ENCODE measurements around the gene FLNB. TPM values are rescaled to one million over a fixed set of nuclear protein-coding genes. Genes with fewer than 3 reads are reported as not detected.
A peak's percentile ranks its signal among the peaks of the same experiment; 100 is the strongest.

The FLNB gene
- total and polyA plus RNA-seq, 2 of the 13 experiments (the other 11 are each of a cell fraction or from before 2014, with no cell fraction given), result 106 to 130 TPM

DNA sequence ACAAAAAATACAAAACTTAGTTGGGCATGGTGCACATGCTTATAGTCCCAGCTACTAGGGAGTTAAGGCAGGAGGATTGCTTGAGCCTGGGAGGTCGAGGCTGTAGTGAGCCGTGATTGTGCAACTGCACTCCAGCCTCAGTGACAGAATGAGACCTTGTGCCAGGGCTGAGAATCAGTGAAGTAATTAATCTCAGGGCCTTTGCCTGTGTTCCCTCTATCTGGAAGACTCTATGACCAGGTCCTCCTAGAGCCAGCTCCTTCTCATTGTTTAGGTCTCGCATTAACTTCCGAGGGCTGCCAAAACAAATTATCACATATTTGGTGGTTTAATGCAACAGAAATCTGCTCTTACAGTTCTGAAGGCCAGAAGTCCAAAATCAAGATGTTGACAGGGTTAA, 41.4 kb upstream of the FLNB start:
- H3K9me3 ChIP-seq (ENCODE audit: low read length), result no peaks in the 10 kb centered on the region
- POLR2A ChIA-PET, result no interaction called here
- intact Hi-C loops (cut with micrococcal nuclease; ENCODE audit: unreplicated experiment) (no loop called here), in situ Hi-C loops (cut with HindIII; ENCODE audit: extremely low pct_ligation_motif_present, low pct_unique_long_range_greater_than_20kb) (no loop called here)
- ATAC-seq (no peak), FAIRE-seq (no peak), DNase-seq (ENCODE audit: low spot score) (no peak)
- no peak overlapping the region for H3K4me2 ChIP-seq (ENCODE audit: low read depth, low read length)
- BruUV-seq (replicated peaks), result no TSS peak
- H3K79me2 ChIP-seq (ENCODE audit: insufficient read depth, low read length), result no peaks in the 10 kb centered on the region
- no peak overlapping the region for H3K4me3 ChIP-seq (replicated peaks in 1 of 3; ENCODE audit: insufficient read depth in 1 of 3, low read depth in 2 of 3, low read length in 3 of 3)
- CTCF ChIA-PET (ENCODE audit: low intra/inter-chr PET ratio, low total read pairs), result no interaction called here
- no peak overlapping the region for H3K27ac ChIP-seq (ENCODE audit: extremely low read length, insufficient read depth, low read length)
- no peak overlapping the region for H3K9ac ChIP-seq (ENCODE audit: insufficient read depth, low read depth, low read length)
- 37% methylated on average over 4 of the region's 4 CpGs for WGBS (ENCODE audit: low lambda C conversion rate)
- H3K36me3 ChIP-seq (replicated peaks in 1 of 2; ENCODE audit: control insufficient read depth in 1 of 2, insufficient read depth in 2 of 2, low read length in 2 of 2), result no peaks in the 10 kb centered on the region
- H3K27me3 ChIP-seq (ENCODE audit: control insufficient read depth in 1 of 2, insufficient read depth in 2 of 2, low read length in 2 of 2), result no peaks in the 10 kb centered on the region
- peaks cover 74% of the 10 kb centered on the region for H3K4me1 ChIP-seq (ENCODE audit: insufficient read depth, low read length)
- no peak overlapping the region for H2AFZ ChIP-seq (ENCODE audit: low read length)
- no peaks in the 10 kb centered on the region for H4K20me1 ChIP-seq (ENCODE audit: insufficient read depth, low read length)
- no peak for TF ChIP-seq TBX2 (CRISPR knock-in tag; IDR thresholded peaks at IDR 0.05; ENCODE audit: borderline replicate concordance)
- TF ChIP-seq ZNF574 (CRISPR knock-in tag; IDR thresholded peaks at IDR 0.05), result peak; percentile 33; the same call in 1 of the 2 replicates
- no peak for TF ChIP-seq TOE1 (CRISPR knock-in tag; IDR thresholded peaks at IDR 0.05)
- TF ChIP-seq REST (IDR thresholded peaks at IDR 0.05; ENCODE audit: borderline replicate concordance in 1 of 2, low read depth in 1 of 2, low read length in 2 of 2), result no peak
- TF ChIP-seq ZNF615 (CRISPR knock-in tag; IDR thresholded peaks at IDR 0.05; ENCODE audit: borderline replicate concordance), result no peak
- no peak for TF ChIP-seq MZF1 (CRISPR knock-in tag; IDR thresholded peaks at IDR 0.05; ENCODE audit: borderline replicate concordance)
- TF ChIP-seq, protein P1, sequence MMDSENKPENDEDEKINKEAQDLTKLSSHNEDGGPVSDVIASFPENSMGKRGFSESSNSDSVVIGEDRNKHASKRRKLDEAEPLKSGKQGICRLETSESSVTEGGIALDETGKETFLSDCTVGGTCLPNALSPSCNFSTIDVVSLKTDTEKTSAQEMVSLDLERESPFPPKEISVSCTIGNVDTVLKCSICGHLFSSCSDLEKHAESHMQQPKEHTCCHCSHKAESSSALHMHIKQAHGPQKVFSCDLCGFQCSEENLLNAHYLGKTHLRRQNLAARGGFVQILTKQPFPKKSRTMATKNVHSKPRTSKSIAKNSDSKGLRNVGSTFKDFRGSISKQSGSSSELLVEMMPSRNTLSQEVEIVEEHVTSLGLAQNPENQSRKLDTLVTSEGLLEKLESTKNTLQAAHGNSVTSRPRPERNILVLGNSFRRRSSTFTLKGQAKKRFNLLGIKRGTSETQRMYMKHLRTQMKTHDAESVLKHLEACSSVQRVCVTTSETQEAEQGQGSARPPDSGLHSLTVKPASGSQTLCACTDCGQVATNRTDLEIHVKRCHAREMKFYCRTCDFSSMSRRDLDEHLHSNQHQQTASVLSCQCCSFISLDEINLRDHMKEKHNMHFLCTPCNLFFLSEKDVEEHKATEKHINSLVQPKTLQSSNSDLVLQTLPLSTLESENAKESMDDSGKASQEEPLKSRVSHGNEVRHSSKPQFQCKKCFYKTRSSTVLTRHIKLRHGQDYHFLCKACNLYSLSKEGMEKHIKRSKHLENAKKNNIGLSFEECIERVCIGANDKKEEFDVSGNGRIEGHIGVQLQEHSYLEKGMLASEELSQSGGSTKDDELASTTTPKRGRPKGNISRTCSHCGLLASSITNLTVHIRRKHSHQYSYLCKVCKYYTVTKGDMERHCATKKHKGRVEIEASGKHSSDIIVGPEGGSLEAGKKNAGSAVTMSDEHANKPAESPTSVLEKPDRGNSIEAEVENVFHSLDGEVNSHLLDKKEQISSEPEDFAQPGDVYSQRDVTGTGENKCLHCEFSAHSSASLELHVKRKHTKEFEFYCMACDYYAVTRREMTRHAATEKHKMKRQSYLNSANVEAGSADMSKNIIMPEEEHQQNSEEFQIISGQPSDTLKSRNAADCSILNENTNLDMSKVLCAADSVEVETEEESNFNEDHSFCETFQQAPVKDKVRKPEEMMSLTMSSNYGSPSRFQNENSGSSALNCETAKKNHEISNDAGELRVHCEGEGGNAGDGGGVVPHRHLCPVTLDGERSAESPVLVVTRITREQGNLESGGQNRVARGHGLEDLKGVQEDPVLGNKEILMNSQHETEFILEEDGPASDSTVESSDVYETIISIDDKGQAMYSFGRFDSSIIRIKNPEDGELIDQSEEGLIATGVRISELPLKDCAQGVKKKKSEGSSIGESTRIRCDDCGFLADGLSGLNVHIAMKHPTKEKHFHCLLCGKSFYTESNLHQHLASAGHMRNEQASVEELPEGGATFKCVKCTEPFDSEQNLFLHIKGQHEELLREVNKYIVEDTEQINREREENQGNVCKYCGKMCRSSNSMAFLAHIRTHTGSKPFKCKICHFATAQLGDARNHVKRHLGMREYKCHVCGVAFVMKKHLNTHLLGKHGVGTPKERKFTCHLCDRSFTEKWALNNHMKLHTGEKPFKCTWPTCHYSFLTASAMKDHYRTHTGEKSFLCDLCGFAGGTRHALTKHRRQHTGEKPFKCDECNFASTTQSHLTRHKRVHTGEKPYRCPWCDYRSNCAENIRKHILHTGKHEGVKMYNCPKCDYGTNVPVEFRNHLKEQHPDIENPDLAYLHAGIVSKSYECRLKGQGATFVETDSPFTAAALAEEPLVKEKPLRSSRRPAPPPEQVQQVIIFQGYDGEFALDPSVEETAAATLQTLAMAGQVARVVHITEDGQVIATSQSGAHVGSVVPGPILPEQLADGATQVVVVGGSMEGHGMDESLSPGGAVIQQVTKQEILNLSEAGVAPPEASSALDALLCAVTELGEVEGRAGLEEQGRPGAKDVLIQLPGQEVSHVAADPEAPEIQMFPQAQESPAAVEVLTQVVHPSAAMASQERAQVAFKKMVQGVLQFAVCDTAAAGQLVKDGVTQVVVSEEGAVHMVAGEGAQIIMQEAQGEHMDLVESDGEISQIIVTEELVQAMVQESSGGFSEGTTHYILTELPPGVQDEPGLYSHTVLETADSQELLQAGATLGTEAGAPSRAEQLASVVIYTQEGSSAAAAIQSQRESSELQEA (CRISPR knock-in tag; IDR thresholded peaks at IDR 0.05; ENCODE audit: not compliant biosample characterization), result no peak
- TF ChIP-seq IRF2 (CRISPR knock-in tag; IDR thresholded peaks at IDR 0.05), result no peak
- peak; percentile 50 for TF ChIP-seq CEBPG (CRISPR knock-in tag; IDR thresholded peaks at IDR 0.05)
- TF ChIP-seq ZNF775 (CRISPR knock-in tag; IDR thresholded peaks at IDR 0.05; ENCODE audit: borderline replicate concordance), result no peak
